ENCODE results near the gene PPP1R15B.

DNA sequence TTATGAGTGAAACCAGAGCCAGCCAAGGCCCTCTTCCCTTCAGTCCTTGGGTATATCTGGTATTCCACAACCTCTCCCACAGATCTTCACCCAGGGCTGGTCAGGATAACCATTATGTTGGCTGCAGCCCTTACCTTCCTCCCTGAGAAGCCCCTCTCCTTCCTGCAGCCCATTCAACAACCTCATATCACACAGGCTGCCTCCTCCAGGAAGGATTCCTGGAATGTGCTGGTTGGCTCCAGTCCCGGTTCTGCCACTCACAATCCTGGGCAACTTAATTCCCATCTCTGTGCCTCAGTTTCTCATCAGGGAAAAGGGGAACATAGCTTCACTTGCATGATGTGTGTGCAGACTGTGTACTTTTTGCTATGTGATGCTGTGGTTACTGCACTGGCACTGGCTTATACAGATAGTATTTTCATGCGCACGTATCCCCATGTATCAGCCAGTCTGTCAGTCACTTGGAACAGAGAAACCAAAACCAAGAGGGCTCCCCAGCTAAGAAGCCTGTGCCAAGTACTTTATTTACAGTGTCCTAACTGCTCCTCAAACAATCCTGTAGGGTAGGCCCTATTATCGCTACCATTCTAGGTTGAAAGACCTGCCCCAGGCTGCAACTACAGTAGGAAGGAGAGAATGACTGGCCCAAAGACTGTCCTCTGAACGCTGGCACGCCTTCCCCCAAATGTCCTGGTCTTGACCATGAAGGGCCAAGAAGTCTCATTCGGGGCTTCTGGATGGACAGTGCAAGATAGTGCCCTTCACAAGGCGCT, 39.9 kb upstream of the PPP1R15B start:
- TF ChIP-seq POLR2A (IDR thresholded peaks at IDR 0.05; ENCODE audit: low read length) (no peak), ZNF302 (CRISPR knock-in tag; IDR thresholded peaks at IDR 0.05) (no peak), CTCF (IDR thresholded peaks at IDR 0.05) (no peak), JUN (IDR thresholded peaks at IDR 0.05) (no peak), FOXS1 (CRISPR knock-in tag; IDR thresholded peaks at IDR 0.05) (no peak), MAZ (IDR thresholded peaks at IDR 0.05; ENCODE audit: borderline replicate concordance, low read depth, low read length) (no peak), MAX (IDR thresholded peaks at IDR 0.05) (no peak), BHLHE40 (IDR thresholded peaks at IDR 0.05; ENCODE audit: low read depth, low read length) (no peak), USF2 (IDR thresholded peaks at IDR 0.05) (no peak), EHF (CRISPR knock-in tag; IDR thresholded peaks at IDR 0.05) (no peak)
- TF ChIP-seq, protein P1, sequence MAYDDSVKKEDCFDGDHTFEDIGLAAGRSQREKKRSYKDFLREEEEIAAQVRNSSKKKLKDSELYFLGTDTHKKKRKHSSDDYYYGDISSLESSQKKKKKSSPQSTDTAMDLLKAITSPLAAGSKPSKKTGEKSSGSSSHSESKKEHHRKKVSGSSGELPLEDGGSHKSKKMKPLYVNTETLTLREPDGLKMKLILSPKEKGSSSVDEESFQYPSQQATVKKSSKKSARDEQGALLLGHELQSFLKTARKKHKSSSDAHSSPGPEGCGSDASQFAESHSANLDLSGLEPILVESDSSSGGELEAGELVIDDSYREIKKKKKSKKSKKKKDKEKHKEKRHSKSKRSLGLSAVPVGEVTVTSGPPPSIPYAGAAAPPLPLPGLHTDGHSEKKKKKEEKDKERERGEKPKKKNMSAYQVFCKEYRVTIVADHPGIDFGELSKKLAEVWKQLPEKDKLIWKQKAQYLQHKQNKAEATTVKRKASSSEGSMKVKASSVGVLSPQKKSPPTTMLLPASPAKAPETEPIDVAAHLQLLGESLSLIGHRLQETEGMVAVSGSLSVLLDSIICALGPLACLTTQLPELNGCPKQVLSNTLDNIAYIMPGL (CRISPR knock-in tag; IDR thresholded peaks at IDR 0.05; ENCODE audit: borderline replicate concordance): no peak
- TF ChIP-seq, protein P2, sequence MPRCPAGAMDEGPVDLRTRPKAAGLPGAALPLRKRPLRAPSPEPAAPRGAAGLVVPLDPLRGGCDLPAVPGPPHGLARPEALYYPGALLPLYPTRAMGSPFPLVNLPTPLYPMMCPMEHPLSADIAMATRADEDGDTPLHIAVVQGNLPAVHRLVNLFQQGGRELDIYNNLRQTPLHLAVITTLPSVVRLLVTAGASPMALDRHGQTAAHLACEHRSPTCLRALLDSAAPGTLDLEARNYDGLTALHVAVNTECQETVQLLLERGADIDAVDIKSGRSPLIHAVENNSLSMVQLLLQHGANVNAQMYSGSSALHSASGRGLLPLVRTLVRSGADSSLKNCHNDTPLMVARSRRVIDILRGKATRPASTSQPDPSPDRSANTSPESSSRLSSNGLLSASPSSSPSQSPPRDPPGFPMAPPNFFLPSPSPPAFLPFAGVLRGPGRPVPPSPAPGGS (IDR thresholded peaks at IDR 0.05): no peak

All from A549 (cell line).